ENCODE measurements around the gene MINDY4. TPM values are rescaled to one million over a fixed set of nuclear protein-coding genes. Genes with fewer than 3 reads are reported as not detected.

Gene MINDY4
- total and polyA plus RNA-seq, 2 of the 13 experiments (the other 11 are each of a cell fraction or from before 2014, with no cell fraction given): not detected

GRCh38 chr7:30770845-30771173 is 408 bp upstream of the MINDY4 start:
- no TSS peak for BruUV-seq (replicated peaks)
- no peak for TF ChIP-seq RORA (CRISPR knock-in tag; IDR thresholded peaks at IDR 0.05)
- TF ChIP-seq ZFX (CRISPR knock-in tag; IDR thresholded peaks at IDR 0.05; ENCODE audit: low read depth): no peak
- DNase-seq (ENCODE audit: low spot score): no peak

GRCh38 chr7:30771880-30772425 is 736 bp downstream of the MINDY4 start:
- Histone ChIP-seq H3K4me3 (replicated peaks in 1 of 3; ENCODE audit: insufficient read depth in 1 of 3, low read depth in 2 of 3, low read length in 3 of 3) (peak overlapping the region; percentile 50 to 59 (median 55); a peak in 5 of 6 replicates), H3K9me3 (ENCODE audit: low read length) (no peaks in the 10 kb centered on the region), H3K27ac (ENCODE audit: extremely low read length, insufficient read depth, low read length) (no peak overlapping the region), H3K4me1 (ENCODE audit: insufficient read depth, low read length) (peaks cover 19% of the 10 kb centered on the region), H4K20me1 (ENCODE audit: insufficient read depth, low read length) (no peaks in the 10 kb centered on the region), H3K27me3 (ENCODE audit: control insufficient read depth in 1 of 2, insufficient read depth in 2 of 2, low read length in 2 of 2) (peaks cover 0 to 7% of the 10 kb centered on the region in 2 experiments; a peak in 1 of 5 replicates), H3K36me3 (replicated peaks in 1 of 2; ENCODE audit: control insufficient read depth in 1 of 2, insufficient read depth in 2 of 2, low read length in 2 of 2) (no peaks in the 10 kb centered on the region), H3K9ac (ENCODE audit: insufficient read depth, low read depth, low read length) (peak overlapping the region; percentile 33; the same call in 1 of the 2 replicates), H3K4me2 (ENCODE audit: low read depth, low read length) (peak overlapping the region; percentile 63), H3K79me2 (ENCODE audit: insufficient read depth, low read length) (no peaks in the 10 kb centered on the region), H2AFZ (ENCODE audit: low read length) (no peak overlapping the region)
- no TSS peak for BruUV-seq (replicated peaks)
- CTCF ChIA-PET (ENCODE audit: low intra/inter-chr PET ratio, low total read pairs): no interaction called here
- WGBS (ENCODE audit: low lambda C conversion rate): 8% methylated on average over 7 of the region's 15 CpGs
- in situ Hi-C loops (cut with HindIII; ENCODE audit: extremely low pct_ligation_motif_present, low pct_unique_long_range_greater_than_20kb) (no loop called here), intact Hi-C loops (cut with micrococcal nuclease; ENCODE audit: unreplicated experiment) (no loop called here)
- FAIRE-seq (no peak), DNase-seq (ENCODE audit: low spot score) (no peak), ATAC-seq (peak; percentile 57)
- POLR2A ChIA-PET: no interaction called here
- TF ChIP-seq NCOA1 (CRISPR knock-in tag; IDR thresholded peaks at IDR 0.05): no peak
- TF ChIP-seq ZNF563 (CRISPR knock-in tag; IDR thresholded peaks at IDR 0.05): 0 out of 2 replicates have a peak, but pooled peaks have one; percentile 36
- TF ChIP-seq ZNF687 (CRISPR knock-in tag; IDR thresholded peaks at IDR 0.05): peak; percentile 2; the same call in 1 of the 2 replicates
- TF ChIP-seq THAP9 (CRISPR knock-in tag; IDR thresholded peaks at IDR 0.05; ENCODE audit: borderline replicate concordance): no peak

More at GRCh38 chr7:30770845-30771173, 408 bp upstream of the MINDY4 start:
- Histone ChIP-seq H3K9ac (ENCODE audit: insufficient read depth, low read depth, low read length) (no peak overlapping the region), H3K36me3 (replicated peaks in 1 of 2; ENCODE audit: control insufficient read depth in 1 of 2, insufficient read depth in 2 of 2, low read length in 2 of 2) (no peaks in the 10 kb centered on the region), H3K4me1 (ENCODE audit: insufficient read depth, low read length) (peaks cover 19% of the 10 kb centered on the region), H3K27ac (ENCODE audit: extremely low read length, insufficient read depth, low read length) (no peak overlapping the region), H3K9me3 (ENCODE audit: low read length) (no peaks in the 10 kb centered on the region), H4K20me1 (ENCODE audit: insufficient read depth, low read length) (no peaks in the 10 kb centered on the region), H3K79me2 (ENCODE audit: insufficient read depth, low read length) (no peaks in the 10 kb centered on the region), H2AFZ (ENCODE audit: low read length) (no peak overlapping the region), H3K27me3 (ENCODE audit: control insufficient read depth in 1 of 2, insufficient read depth in 2 of 2, low read length in 2 of 2) (peaks cover 0 to 7% of the 10 kb centered on the region in 2 experiments; a peak in 1 of 5 replicates), H3K4me3 (replicated peaks in 1 of 3; ENCODE audit: insufficient read depth in 1 of 3, low read depth in 2 of 3, low read length in 3 of 3) (no peak overlapping the region), H3K4me2 (ENCODE audit: low read depth, low read length) (no peak overlapping the region)
- in situ Hi-C loops (cut with HindIII; ENCODE audit: extremely low pct_ligation_motif_present, low pct_unique_long_range_greater_than_20kb) (no loop called here), intact Hi-C loops (cut with micrococcal nuclease; ENCODE audit: unreplicated experiment) (no loop called here)
- ATAC-seq (no peak), FAIRE-seq (no peak)
- ChIA-PET CTCF (ENCODE audit: low intra/inter-chr PET ratio, low total read pairs) (no interaction called here), POLR2A (no interaction called here)
- WGBS (ENCODE audit: low lambda C conversion rate): 76% methylated on average over 8 of the region's 9 CpGs

Data from HepG2 (cell line).